NCI-H2227 (cell line): ENCODE data around the gene FUBP3.

Experiments used
- DNase-seq: peaks from one replicate; lab custom pipeline; 2025; ENCODE audit not compliant: unreplicated experiment; lab: John Stamatoyannopoulos, UW

FUBP3 gene

GRCh38 chr9:130661451-130662098, 82.2 kb downstream of the FUBP3 start:
- DNase-seq: no peak

GRCh38 chr9:130662099-130662969, 83.0 kb downstream of the FUBP3 start:
- peak; percentile 8 for DNase-seq

GRCh38 chr9:130662970-130663257, 83.5 kb downstream of the FUBP3 start:
- DNase-seq: no peak

GRCh38 chr9:130663258-130663976, 84.0 kb downstream of the FUBP3 start:
- DNase-seq: peak; percentile 26

GRCh38 chr9:130663977-130664250, 84.5 kb downstream of the FUBP3 start:
- DNase-seq: peak; percentile 57

GRCh38 chr9:130664251-130665028, 85.1 kb downstream of the FUBP3 start, which contains the start of gene PRDM12:
Gene PRDM12 (plus strand): TSS chr9:130664594. CDS start chr9:130664654, 60 bp downstream.
- no peak for DNase-seq

- no peak for DNase-seq
Measured at GRCh38 chr9:130665029-130665430, 85.7 kb downstream of the FUBP3 start.

GRCh38 chr9:130665431-130666392, 86.3 kb downstream of the FUBP3 start:
- DNase-seq: no peak

- DNase-seq: no peak
Measured at GRCh38 chr9:130666393-130667119, 87.2 kb downstream of the FUBP3 start.

- DNase-seq: no peak
Measured at GRCh38 chr9:130667120-130667435, 87.7 kb downstream of the FUBP3 start.

- no peak for DNase-seq
Measured at GRCh38 chr9:130668196-130668595, 88.8 kb downstream of the FUBP3 start.

- DNase-seq: no peak
Measured at GRCh38 chr9:130668659-130669058, 89.3 kb downstream of the FUBP3 start.

- DNase-seq: no peak
Measured at GRCh38 chr9:130669965-130670364, 90.6 kb downstream of the FUBP3 start.

- no peak for DNase-seq
Measured at GRCh38 chr9:130670644-130671043, 91.3 kb downstream of the FUBP3 start.

- no peak for DNase-seq
Measured at GRCh38 chr9:130672466-130672865, 93.1 kb downstream of the FUBP3 start.

- DNase-seq: no peak
Measured at GRCh38 chr9:130672933-130673615, 93.7 kb downstream of the FUBP3 start.

GRCh38 chr9:130675396-130675795, 96.0 kb downstream of the FUBP3 start:
- DNase-seq: no peak

GRCh38 chr9:130677252-130677651, 97.9 kb downstream of the FUBP3 start:
- no peak for DNase-seq
